Activated CD4-positive, alpha-beta memory T cell treated with anti-CD3 and anti-CD28 coated beads for 36 hours (primary cell): ENCODE data around the gene ZNF784. TPM values are rescaled to one million over a fixed set of nuclear protein-coding genes. Genes with fewer than 3 reads are reported as not detected.
A peak's percentile ranks its signal among the peaks of the same experiment; 100 is the strongest.

ENCODE experiments used
- CTCF ChIA-PET: fragments of 350-600 bp; sonication (Branson Sonifier 250); formaldehyde crosslinking; loops from one replicate; lab custom pipeline; 2021; ENCODE audit warnings: antibody characterized with exemption, inconsistent platforms; lab: Charles Lee
- POLR2A ChIA-PET: fragments of 350-600 bp; sonication (Branson Sonifier 250); formaldehyde crosslinking; loops from one replicate; lab custom pipeline; 2021; ENCODE audit warnings: antibody characterized with exemption; lab: Charles Lee
- DNase-seq: peaks from one replicate; pipeline ENCODE4 v3.0.0-alpha.2; 2020
- H3K27ac Mint-ChIP-seq: one replicate; pipeline ENCODE4 v1.8.0; 2021; ENCODE audit warnings: mixed read lengths
- H3K27me3 Mint-ChIP-seq: one replicate; pipeline ENCODE4 v1.8.0; 2021; ENCODE audit warnings: mixed read lengths
- H3K36me3 Mint-ChIP-seq: one replicate; pipeline ENCODE4 v1.8.0; 2021; ENCODE audit warnings: mixed read lengths
- H3K4me1 Mint-ChIP-seq: one replicate; pipeline ENCODE4 v1.8.0; 2021; ENCODE audit warnings: low read depth, mixed read lengths
- H3K4me3 Mint-ChIP-seq: one replicate; pipeline ENCODE4 v1.8.0; 2021; ENCODE audit warnings: mild to moderate bottlenecking, mixed read lengths
- H3K9me3 Mint-ChIP-seq: one replicate; pipeline ENCODE4 v1.8.0; 2021; ENCODE audit warnings: mixed read lengths
- intact Hi-C: fragments of 100-400 bp; cut with micrococcal nuclease; formaldehyde crosslinking; loops from one replicate; pipeline ENCODE4 v1.15.1; 2023
- total RNA-seq, 2 experiments: library from RNA; stranded (reverse); gene quantifications; one replicate each; pipeline ENCODE4 v1.2.3, GENCODE V29; 2021

ZNF784 gene
- total RNA-seq, 2 experiments from 2014 or later, result 3.9 to 4.4 TPM

GRCh38 chr19:55606471-55606787, 17.9 kb downstream of the ZNF784 start:
- CTCF ChIA-PET, result interaction anchor here (0.6 to 2.4 kb wide), 25 partner anchors 9 to 446 kb away, joined by 3 to 22 read pairs (median 6); partner anchors contain the start of genes ISOC2, PPP6R1, ZNF579 and ZNF580
- Mint-ChIP-seq H3K27me3 (no peaks in the 10 kb centered on the region), H3K4me1 (peaks cover 49% of the 10 kb centered on the region)

GRCh38 chr19:55605637-55606470, 18.5 kb downstream of the ZNF784 start, which contains the start of gene ZNF865:
ZNF865 (plus strand) TSS chr19:55605647; CDS start chr19:55613619, 7,972 bp downstream.
- POLR2A ChIA-PET, result interaction anchor here (0.6 to 1.7 kb wide), 6 partner anchors 19 to 1138 kb away, joined by 3 to 11 read pairs (median 4); partner anchors contain the start of genes TMEM238 and ZNF784
- peaks cover 23% of the 10 kb centered on the region for H3K36me3 Mint-ChIP-seq
- peak within 1 kb of the TSS; percentile 94 for H3K4me3 Mint-ChIP-seq
- H3K27me3 Mint-ChIP-seq, result no peaks in the 10 kb centered on the region
- H3K27ac Mint-ChIP-seq, result peak within 1 kb of the TSS; percentile 96
- CTCF ChIA-PET, result interaction anchor here (0.6 to 2.4 kb wide), 25 partner anchors 9 to 445 kb away, joined by 3 to 22 read pairs (median 6); partner anchors contain the start of genes ISOC2, PPP6R1, ZNF579 and ZNF580
- H3K4me1 Mint-ChIP-seq, result peaks cover 52% of the 10 kb centered on the region
- intact Hi-C loops, result loop anchor here (1.0 to 5.0 kb wide), 6 partner anchors 18 to 347 kb away; partner anchors contain the start of genes PPP6R1, ZNF581, ZNF628 and ZNF784
- DNase-seq, result peak; percentile 87
- H3K9me3 Mint-ChIP-seq, result no peaks in the 10 kb centered on the region

More at GRCh38 chr19:55606471-55606787, 17.9 kb downstream of the ZNF784 start:
- Mint-ChIP-seq H3K4me3 (peak overlapping the region; percentile 94), H3K36me3 (peaks cover 23% of the 10 kb centered on the region), H3K9me3 (no peaks in the 10 kb centered on the region), H3K27ac (peak overlapping the region; percentile 96)
- POLR2A ChIA-PET, result interaction anchor here (0.9 to 1.7 kb wide), 3 partner anchors 18 to 222 kb away, joined by 3 to 11 read pairs (median 5); partner anchors contain the start of genes TMEM238 and ZNF784
- intact Hi-C loops, result loop anchor here (1.0 to 5.0 kb wide), 2 partner anchors 89 to 129 kb away; partner anchors contain the start of gene ZNF628
- no peak for DNase-seq

GRCh38 chr19:55605207-55605636, 19.1 kb downstream of the ZNF784 start:
- POLR2A ChIA-PET, result interaction anchor here (1.1 to 1.7 kb wide), 4 partner anchors 20 to 221 kb away, joined by 3 to 11 read pairs (median 3); partner anchors contain the start of genes TMEM238 and ZNF784
- H3K27me3 Mint-ChIP-seq, result no peaks in the 10 kb centered on the region

DNA sequence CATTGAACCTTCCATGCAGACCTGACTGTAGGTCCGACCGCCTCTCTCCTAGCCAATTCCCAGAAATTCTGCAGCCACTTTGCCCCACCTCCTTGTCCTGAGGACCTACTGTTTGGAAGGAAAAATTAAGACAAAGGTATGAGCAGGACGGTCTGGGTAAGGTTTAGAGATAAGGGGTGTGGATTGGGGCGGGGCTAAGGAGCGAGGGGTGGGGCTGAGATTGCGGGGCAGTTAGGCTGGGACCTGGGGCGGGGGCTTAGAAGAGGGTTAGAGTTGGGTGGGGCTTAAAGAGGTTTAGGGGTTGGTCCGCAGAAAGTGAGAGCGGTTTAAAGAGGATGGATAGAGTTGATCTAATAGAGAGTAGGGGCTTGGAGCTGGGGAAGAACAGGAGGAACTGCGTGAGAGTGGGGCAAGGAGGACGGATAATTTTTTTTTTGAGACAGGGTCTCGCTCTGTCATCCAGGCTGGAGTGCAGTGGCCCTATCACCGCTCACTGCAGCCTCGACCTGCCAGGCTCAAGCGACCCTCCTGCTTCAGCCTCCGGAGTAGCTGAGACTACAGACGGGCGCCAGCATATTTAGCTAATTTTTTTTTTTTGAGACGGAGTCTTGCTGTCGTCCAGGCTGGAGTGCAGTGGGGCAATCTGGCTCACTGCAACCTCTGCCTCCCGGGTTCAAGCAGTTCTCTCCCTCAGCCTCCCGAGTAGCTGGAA, 20.6 kb downstream of the ZNF784 start:
- DNase-seq, result no peak
- ChIA-PET CTCF (interaction anchor here (1.1 kb wide), 1 partner anchor 51 kb away, joined by 3 read pairs; no protein-coding TSS in a partner anchor), POLR2A (interaction anchor here (0.9 to 1.1 kb wide), 3 partner anchors 21 to 63 kb away, joined by 3 to 4 read pairs (median 3); partner anchors contain the start of gene ZNF784)
- H3K27ac Mint-ChIP-seq, result peak overlapping the region; percentile 63
- intact Hi-C loops, result loop anchor here (2.0 kb wide), 1 partner anchor 39 kb away; the partner anchor contains the start of gene ZNF581
- H3K27me3 Mint-ChIP-seq, result no peaks in the 10 kb centered on the region
- no peak overlapping the region for H3K4me3 Mint-ChIP-seq
- H3K9me3 Mint-ChIP-seq, result no peaks in the 10 kb centered on the region
- H3K4me1 Mint-ChIP-seq, result peaks cover 45% of the 10 kb centered on the region
- H3K36me3 Mint-ChIP-seq, result peaks cover 15% of the 10 kb centered on the region

More at GRCh38 chr19:55605207-55605636, 19.1 kb downstream of the ZNF784 start:
- Mint-ChIP-seq H3K9me3 (no peaks in the 10 kb centered on the region), H3K4me1 (peaks cover 49% of the 10 kb centered on the region), H3K27ac (peak overlapping the region; percentile 96), H3K36me3 (peaks cover 21% of the 10 kb centered on the region), H3K4me3 (peak overlapping the region; percentile 80)
- CTCF ChIA-PET, result interaction anchor here (0.8 to 2.4 kb wide), 15 partner anchors 8 to 144 kb away, joined by 3 to 22 read pairs (median 10); partner anchors contain the start of genes ISOC2, ZNF579, ZNF628 and ZNF784
- intact Hi-C loops, result loop anchor here (1.0 to 5.0 kb wide), 5 partner anchors 19 to 346 kb away; partner anchors contain the start of genes PPP6R1, ZNF581, ZNF628 and ZNF784
- DNase-seq, result peak; percentile 100

GRCh38 chr19:55603115-55603514, 21.3 kb downstream of the ZNF784 start:
- Mint-ChIP-seq H3K27ac (peak overlapping the region; percentile 63), H3K4me1 (peaks cover 43% of the 10 kb centered on the region), H3K36me3 (peaks cover 17% of the 10 kb centered on the region), H3K4me3 (no peak overlapping the region), H3K27me3 (no peaks in the 10 kb centered on the region), H3K9me3 (no peaks in the 10 kb centered on the region)
- intact Hi-C loops, result no loop called here
- DNase-seq, result no peak
- CTCF ChIA-PET, result no interaction called here
- POLR2A ChIA-PET, result interaction anchor here (0.9 kb wide), 1 partner anchor 22 kb away, joined by 3 read pairs; no protein-coding TSS in a partner anchor

GRCh38 chr19:55602104-55603001, 22.0 kb downstream of the ZNF784 start:
- Mint-ChIP-seq H3K27ac (peak overlapping the region; percentile 86), H3K27me3 (no peaks in the 10 kb centered on the region), H3K36me3 (peaks cover 13% of the 10 kb centered on the region), H3K4me1 (peaks cover 36% of the 10 kb centered on the region), H3K9me3 (no peaks in the 10 kb centered on the region), H3K4me3 (no peak overlapping the region)
- ChIA-PET POLR2A (no interaction called here), CTCF (no interaction called here)
- intact Hi-C loops, result no loop called here
- no peak for DNase-seq

DNA sequence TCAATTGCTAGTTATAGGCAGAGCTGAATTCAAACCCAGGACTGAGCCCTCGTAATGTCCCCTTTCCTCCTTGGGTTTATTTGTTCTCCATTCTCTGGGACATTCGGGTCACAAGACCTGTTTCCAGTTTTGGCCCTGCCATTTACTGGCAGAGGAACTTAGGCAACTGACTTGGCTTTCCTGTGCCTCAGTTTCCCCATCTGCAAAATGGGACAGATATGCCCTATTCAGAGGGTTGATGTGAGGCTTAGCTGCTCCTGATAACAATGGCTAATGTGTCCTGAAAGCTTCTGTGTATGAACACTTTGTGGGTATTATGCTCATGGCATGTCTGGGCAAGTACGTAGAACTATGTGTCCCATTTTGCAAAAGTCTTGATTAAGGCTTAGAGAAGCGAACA, 23.3 kb downstream of the ZNF784 start:
- no peak for DNase-seq
- Mint-ChIP-seq H3K27ac (peak overlapping the region; percentile 86), H3K9me3 (no peaks in the 10 kb centered on the region), H3K36me3 (peaks cover 18% of the 10 kb centered on the region), H3K4me3 (peak overlapping the region; percentile 84), H3K4me1 (peaks cover 28% of the 10 kb centered on the region), H3K27me3 (no peaks in the 10 kb centered on the region)
- ChIA-PET CTCF (no interaction called here), POLR2A (no interaction called here)
- intact Hi-C loops, result no loop called here

DNA sequence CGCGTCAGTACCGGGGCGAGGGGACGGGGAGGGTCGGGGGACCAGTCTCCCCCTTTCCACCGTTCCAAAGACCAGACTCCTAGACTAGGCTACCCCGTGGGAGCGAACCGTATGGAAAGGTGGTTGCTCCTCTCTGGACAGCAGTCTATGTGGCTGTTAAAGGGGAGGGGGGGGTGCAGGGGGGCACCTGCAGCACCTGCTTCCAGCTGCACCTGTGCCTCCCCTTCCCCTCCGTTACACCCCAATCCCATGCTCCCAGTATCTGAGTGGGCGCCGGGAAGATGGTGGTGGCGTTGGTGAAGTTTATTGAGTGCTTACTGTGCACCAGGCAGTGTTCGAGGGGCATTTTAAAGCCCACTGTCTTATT, 23.7 kb downstream of the ZNF784 start:
- peaks cover 27% of the 10 kb centered on the region for H3K4me1 Mint-ChIP-seq
- H3K9me3 Mint-ChIP-seq, result no peaks in the 10 kb centered on the region
- DNase-seq, result no peak

GRCh38 chr19:55599842-55600661, 24.3 kb downstream of the ZNF784 start, which contains the start of gene ZNF524:
ZNF524 (plus strand) TSS chr19:55600288; CDS start chr19:55602113, 1,825 bp downstream.
- H3K27ac Mint-ChIP-seq, result peak within 1 kb of the TSS; percentile 95
- H3K36me3 Mint-ChIP-seq, result peaks cover 26% of the 10 kb centered on the region
- peaks cover 27% of the 10 kb centered on the region for H3K4me1 Mint-ChIP-seq
- ChIA-PET POLR2A (interaction anchor here (0.8 to 1.9 kb wide), 11 partner anchors 13 to 261 kb away, joined by 3 to 20 read pairs (median 5); partner anchors contain the start of genes KMT5C, TMEM238, U2AF2 and UBE2S), CTCF (interaction anchor here (0.7 to 2.8 kb wide), 6 partner anchors 12 to 123 kb away, joined by 4 to 15 read pairs (median 5); partner anchors contain the start of gene ZNF628)
- no peaks in the 10 kb centered on the region for H3K27me3 Mint-ChIP-seq
- H3K9me3 Mint-ChIP-seq, result no peaks in the 10 kb centered on the region
- intact Hi-C loops, result loop anchor here (1.0 kb wide), 5 partner anchors 13 to 341 kb away; partner anchors contain the start of genes KMT5C, PPP6R1 and ZNF784
- peak; percentile 88 for DNase-seq
- H3K4me3 Mint-ChIP-seq, result peak within 1 kb of the TSS; percentile 91

More for the DNA sequence above, 23.7 kb downstream of the ZNF784 start:
- Mint-ChIP-seq H3K36me3 (peaks cover 20% of the 10 kb centered on the region), H3K27ac (peak overlapping the region; percentile 86), H3K27me3 (no peaks in the 10 kb centered on the region), H3K4me3 (peak overlapping the region; percentile 84)
- ChIA-PET CTCF (interaction anchor here (2.8 kb wide), 1 partner anchor 31 kb away, joined by 15 read pairs; no protein-coding TSS in a partner anchor), POLR2A (no interaction called here)
- intact Hi-C loops, result no loop called here
